GM18505 (cell line): ENCODE results near the gene UST.
"Not testable (repeated sequence)": the region's sequence is repeated elsewhere in the genome, so short reads cannot be mapped to it uniquely, and the experiment has no call there.

Experiments
- ATAC-seq: cut with Tn5 transposase; IDR thresholded peaks from one replicate; pipeline ENCODE4 v1.9.1; 2021; ENCODE audit not compliant: unreplicated experiment
- POLR2A ChIP-seq: IDR thresholded peaks from 4 replicates; pipeline ENCODE4 v1.6.1; 2011; ENCODE audit warnings: borderline replicate concordance; ENCODE audit not compliant: insufficient read depth, insufficient read length; ENCODE audit errors: extremely low read depth

UST gene

GRCh38 chr6:148999501-148999900 lies 252.7 kb downstream of the UST start:
- no peak for ATAC-seq
- no peak for TF ChIP-seq POLR2A

DNA sequence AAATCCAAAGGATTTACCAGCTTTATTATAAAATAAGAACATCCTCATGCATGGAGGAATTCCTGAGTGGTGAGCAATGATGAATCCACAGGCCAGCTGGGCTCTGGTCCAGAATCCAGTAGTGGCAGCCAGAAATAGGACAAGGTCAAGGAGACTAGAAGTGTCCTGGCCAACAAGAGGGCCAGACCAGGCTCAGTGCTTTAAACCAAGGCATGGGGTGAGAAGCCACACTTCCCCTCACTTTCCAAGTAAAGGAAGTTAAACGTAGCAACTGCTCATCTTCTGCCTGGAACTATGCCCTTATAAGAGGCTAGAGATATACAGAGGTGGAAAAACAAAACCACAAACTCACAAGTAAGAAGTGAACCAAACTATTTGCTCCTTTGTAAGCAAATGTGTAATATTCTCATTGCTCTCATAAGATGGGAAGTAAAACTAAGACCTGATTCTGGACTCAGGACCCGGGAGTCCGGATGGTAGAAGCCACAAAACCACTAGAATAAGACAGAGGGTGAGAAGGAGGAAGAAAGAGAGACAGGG lies 253.2 kb downstream of the UST start:
- TF ChIP-seq POLR2A, result no peak
- no peak for ATAC-seq

- no peak for TF ChIP-seq POLR2A
- no peak for ATAC-seq
Observed at GRCh38 chr6:149001422-149001821, 254.6 kb downstream of the UST start.

DNA sequence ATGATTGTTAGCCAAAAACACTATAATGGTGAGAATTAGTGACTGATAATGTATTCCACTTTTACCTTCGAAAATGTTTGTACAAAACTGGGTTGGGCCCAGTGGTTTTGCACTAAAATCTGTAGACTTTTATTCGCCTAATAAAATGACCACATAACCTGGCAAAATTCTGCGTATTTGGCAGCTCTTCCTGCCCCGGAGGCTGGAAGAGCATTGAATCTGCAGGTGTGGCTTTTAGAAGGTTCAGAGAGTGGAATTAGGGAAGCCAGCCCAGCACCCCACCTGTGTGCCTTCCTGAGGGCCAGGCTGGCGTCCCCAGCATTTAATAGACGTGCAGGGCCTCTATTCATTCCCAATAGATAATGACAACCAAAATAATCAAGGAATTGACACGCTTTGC lies 256.7 kb downstream of the UST start:
- no peak for TF ChIP-seq POLR2A
- no peak for ATAC-seq

DNA sequence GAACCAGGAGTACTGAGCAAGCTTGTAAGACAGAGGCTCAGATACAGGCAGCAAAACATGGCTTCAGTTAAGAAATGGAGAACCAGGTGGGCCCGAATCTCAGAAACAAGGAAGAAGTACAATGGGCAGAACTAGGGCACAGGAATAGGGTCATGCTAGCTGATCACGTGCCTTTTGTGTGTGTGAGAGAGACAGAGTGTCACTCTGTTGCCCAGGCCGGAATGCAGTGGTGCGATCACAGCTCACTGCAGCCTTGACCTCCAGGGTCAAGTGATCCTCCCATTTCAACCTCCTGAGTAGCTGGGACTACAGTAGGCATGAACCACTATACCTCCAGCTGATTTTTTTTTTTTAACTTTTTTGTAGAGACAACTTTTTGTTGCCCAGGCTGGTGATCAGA lies 257.8 kb downstream of the UST start:
- ATAC-seq, result no peak
- no peak for TF ChIP-seq POLR2A

GRCh38 chr6:149006236-149006635 lies 259.4 kb downstream of the UST start:
- not testable (repeated sequence) for ATAC-seq

DNA sequence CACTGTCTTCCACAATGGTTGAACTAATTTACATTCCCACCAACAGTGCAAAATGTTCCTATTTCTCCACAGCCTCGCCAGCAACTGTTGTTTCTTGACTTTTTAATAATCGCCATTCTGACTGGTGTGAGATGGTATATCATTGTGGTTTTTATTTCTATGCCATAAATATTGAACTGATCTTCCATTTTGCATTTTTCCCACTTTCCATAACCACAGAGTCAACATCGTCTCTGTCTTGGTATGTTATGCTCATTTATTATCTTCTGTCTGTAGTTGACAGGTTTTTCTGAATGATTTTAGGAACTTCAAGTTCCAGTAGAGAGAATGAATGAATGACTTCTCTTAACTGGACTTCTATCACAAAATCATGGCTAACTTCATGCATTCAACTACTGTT lies 259.8 kb downstream of the UST start:
- ATAC-seq, result no peak
- TF ChIP-seq POLR2A, result no peak

GRCh38 chr6:149007846-149008245 lies 261.0 kb downstream of the UST start:
- ATAC-seq, result no peak
- no peak for TF ChIP-seq POLR2A

DNA sequence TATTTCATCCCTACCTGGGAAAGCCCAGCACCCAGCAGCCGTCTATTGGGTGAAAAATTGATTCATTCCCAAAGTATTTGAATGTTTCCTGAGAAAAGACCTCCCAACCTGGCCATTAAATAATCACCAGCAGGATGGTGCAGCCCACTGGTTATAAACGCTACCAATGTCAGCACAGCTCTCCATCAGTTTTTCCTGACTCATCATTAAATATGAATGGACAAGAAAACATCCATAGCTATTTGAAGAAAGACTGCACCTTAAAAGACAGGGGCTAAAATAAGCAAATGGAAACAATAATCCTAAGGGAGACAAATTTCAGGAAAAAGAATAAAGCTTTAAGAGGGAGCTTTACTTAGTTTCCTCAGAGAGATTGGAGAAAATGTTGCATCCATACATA lies 261.9 kb downstream of the UST start:
- no peak for ATAC-seq
- TF ChIP-seq POLR2A, result no peak

GRCh38 chr6:149012040-149012545 lies 265.3 kb downstream of the UST start:
- ATAC-seq, result no peak
- TF ChIP-seq POLR2A, result no peak

- no peak for ATAC-seq
Observed at GRCh38 chr6:149013586-149014344, 266.9 kb downstream of the UST start.

DNA sequence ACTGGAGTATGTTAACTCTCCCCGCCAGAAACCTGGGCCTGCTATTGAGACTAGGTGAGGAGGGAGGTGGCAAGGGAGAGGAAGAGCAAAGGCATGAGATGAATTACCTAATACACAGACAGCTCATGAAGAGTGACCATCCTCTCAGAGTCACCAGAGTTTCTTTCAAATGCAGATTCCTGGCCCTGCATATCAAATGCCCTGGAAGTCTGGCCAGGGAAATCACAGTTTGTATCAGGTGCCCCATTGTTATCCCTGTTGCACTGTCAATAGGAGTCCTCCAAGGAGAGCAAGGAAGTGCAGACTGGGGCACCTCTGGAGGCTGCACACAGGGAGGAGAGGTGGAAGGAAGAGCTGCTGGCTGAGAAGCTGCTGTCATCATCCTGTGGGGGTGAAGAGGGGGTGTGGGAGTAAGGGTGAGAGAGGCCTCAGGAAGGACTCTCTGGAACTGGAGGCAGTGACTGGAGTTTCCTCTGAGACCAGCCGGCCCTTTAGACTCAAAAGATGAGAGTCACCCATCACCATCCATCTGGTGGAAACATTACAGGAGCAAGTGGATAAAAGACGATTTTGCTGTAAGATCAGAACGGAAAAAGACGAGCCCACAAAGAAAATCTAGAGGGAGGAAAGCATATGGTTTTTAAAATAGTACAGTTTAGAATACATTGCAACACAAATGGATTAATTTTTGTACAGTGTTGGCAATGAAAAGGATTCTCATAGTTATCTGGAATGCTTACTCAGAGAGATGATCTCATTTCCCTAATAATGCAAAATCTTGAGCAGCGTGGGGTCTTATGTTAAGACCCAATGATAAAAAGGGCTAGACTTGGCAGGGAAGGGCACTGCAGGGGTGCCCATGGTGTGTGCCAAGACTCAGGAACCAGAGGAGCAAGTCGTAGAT lies 268.1 kb downstream of the UST start:
- no peak for ATAC-seq
- no peak for TF ChIP-seq POLR2A

More at GRCh38 chr6:149013586-149014344, 266.9 kb downstream of the UST start:
- no peak for TF ChIP-seq POLR2A
